Astrocyte (in vitro differentiated cells and primary cell): Measurements from ENCODE around the gene SV2A. TPM values are rescaled to one million over a fixed set of nuclear protein-coding genes. Genes with fewer than 3 reads are reported as not detected.
"Not testable (repeated sequence)": the region's sequence is repeated elsewhere in the genome, so short reads cannot be mapped to it uniquely, and the experiment has no call there.

ENCODE experiments used
- DNase-seq: peaks from one replicate; pipeline ENCODE4 v3.0.0-alpha.2; 2010; ENCODE audit warnings: low read depth
- FAIRE-seq: peaks from 2 replicates; lab custom pipeline; 2011; peaks lifted over from hg19 to GRCh38; lab: Jason Lieb, UNC
- H2AFZ ChIP-seq: 2 replicates; pipeline ENCODE4 v1.6.0; 2012; ENCODE audit warnings: low read depth, low read length, inconsistent platforms
- H3K27ac ChIP-seq: 2 replicates; pipeline ENCODE4 v1.5.1; 2011; ENCODE audit warnings: low read depth, low read length, inconsistent platforms
- H3K27me3 ChIP-seq: 2 replicates; pipeline ENCODE4 v1.6.0; 2011; ENCODE audit warnings: low read length, inconsistent platforms; ENCODE audit not compliant: insufficient read depth
- H3K36me3 ChIP-seq: 2 replicates; pipeline ENCODE4 v1.5.1; 2011; ENCODE audit warnings: low read length, inconsistent platforms; ENCODE audit not compliant: insufficient read depth
- H3K4me1 ChIP-seq: 2 replicates; pipeline ENCODE4 v1.5.1; 2011; ENCODE audit warnings: low read length, inconsistent platforms; ENCODE audit not compliant: insufficient read depth
- H3K4me2 ChIP-seq: 2 replicates; pipeline ENCODE4 v1.6.0; 2012; ENCODE audit warnings: low read length, inconsistent platforms
- H3K4me3 ChIP-seq: 2 replicates; pipeline ENCODE4 v1.5.1; 2011; ENCODE audit warnings: low read depth, mild to moderate bottlenecking, low read length, inconsistent platforms; ENCODE audit not compliant: insufficient read depth
- H3K79me2 ChIP-seq: 2 replicates; pipeline ENCODE4 v1.6.0; 2012; ENCODE audit warnings: mild to moderate bottlenecking, low read length, inconsistent platforms; ENCODE audit not compliant: insufficient read depth
- H3K9ac ChIP-seq: 2 replicates; pipeline ENCODE4 v1.6.0; 2012; ENCODE audit warnings: mild to moderate bottlenecking, low read length, inconsistent platforms
- H3K9me3 ChIP-seq: 2 replicates; pipeline ENCODE4 v1.5.1; 2012; ENCODE audit warnings: low read depth, mild to moderate bottlenecking, low read length, inconsistent platforms; ENCODE audit not compliant: insufficient read depth
- H4K20me1 ChIP-seq: 2 replicates; pipeline ENCODE4 v1.6.0; 2012; ENCODE audit warnings: low read length, inconsistent platforms; ENCODE audit not compliant: insufficient read depth
- H3K27ac Mint-ChIP-seq: one replicate; pipeline ENCODE4 v1.8.0; 2021; ENCODE audit warnings: mild to moderate bottlenecking, mixed read lengths; ENCODE audit not compliant: unreplicated experiment
- H3K27me3 Mint-ChIP-seq: one replicate; pipeline ENCODE4 v1.8.0; 2021; ENCODE audit warnings: low read depth, mixed read lengths; ENCODE audit not compliant: unreplicated experiment
- H3K36me3 Mint-ChIP-seq: one replicate; pipeline ENCODE4 v1.8.0; 2021; ENCODE audit warnings: low read depth, mixed read lengths; ENCODE audit not compliant: unreplicated experiment
- H3K4me1 Mint-ChIP-seq: one replicate; pipeline ENCODE4 v1.8.0; 2021; ENCODE audit warnings: low read depth, mixed read lengths; ENCODE audit not compliant: unreplicated experiment
- H3K4me3 Mint-ChIP-seq: one replicate; pipeline ENCODE4 v1.8.0; 2021; ENCODE audit warnings: mild to moderate bottlenecking, moderate library complexity, mixed read lengths; ENCODE audit not compliant: unreplicated experiment
- H3K9me3 Mint-ChIP-seq: one replicate; pipeline ENCODE4 v1.8.0; 2021; ENCODE audit warnings: mild to moderate bottlenecking, mixed read lengths; ENCODE audit not compliant: unreplicated experiment
- CTCF ChIP-seq: IDR thresholded peaks from 2 replicates; pipeline ENCODE4 v1.5.1; 2011; ENCODE audit warnings: low read depth, mild to moderate bottlenecking, inconsistent platforms, low read length, moderate library complexity; ENCODE audit not compliant: insufficient read depth
- EZH2 ChIP-seq: IDR thresholded peaks from 2 replicates; pipeline ENCODE4 v1.6.1; 2012; ENCODE audit warnings: mild to moderate bottlenecking, low read length, inconsistent platforms; ENCODE audit not compliant: insufficient read depth
- total RNA-seq: library from RNA; stranded (reverse); gene quantifications from 2 replicates; pipeline ENCODE4 v1.2.1, GENCODE V29; 2021

Gene SV2A
- total RNA-seq, 1 donor from 2014 or later, result 6.8 TPM

GRCh38 chr1:149886396-149887195 lies 31.0 kb downstream of the SV2A start:
- Mint-ChIP-seq H3K36me3 (peaks cover 1% of the 10 kb centered on the region), H3K4me1 (peaks cover 2% of the 10 kb centered on the region), H3K27ac (no peak overlapping the region), H3K9me3 (no peaks in the 10 kb centered on the region), H3K4me3 (no peak overlapping the region), H3K27me3 (no peaks in the 10 kb centered on the region)
- no peaks in the 10 kb centered on the region for H3K27me3 ChIP-seq
- peak; percentile 98 for DNase-seq
- H3K27ac ChIP-seq, result peak overlapping the region; percentile 95
- peaks cover 17% of the 10 kb centered on the region for H3K79me2 ChIP-seq
- H2AFZ ChIP-seq, result no peak overlapping the region
- peaks cover 10% of the 10 kb centered on the region for H3K4me1 ChIP-seq
- no peaks in the 10 kb centered on the region for H3K36me3 ChIP-seq
- no peaks in the 10 kb centered on the region for H3K9me3 ChIP-seq
- peak overlapping the region; percentile 88 for H3K4me3 ChIP-seq
- peaks cover 16% of the 10 kb centered on the region for H4K20me1 ChIP-seq
- TF ChIP-seq EZH2 (no peak), CTCF (no peak)
- peak overlapping the region; percentile 93 for H3K4me2 ChIP-seq
- H3K9ac ChIP-seq, result peak overlapping the region; percentile 97
- FAIRE-seq, result peak; percentile 29

- not testable (repeated sequence) for FAIRE-seq, H2AFZ ChIP-seq, H3K27me3 ChIP-seq, H3K4me3 Mint-ChIP-seq, H3K9me3 Mint-ChIP-seq, H3K36me3 ChIP-seq, H3K27ac Mint-ChIP-seq, H3K27me3 Mint-ChIP-seq, H3K9me3 ChIP-seq, H3K36me3 Mint-ChIP-seq, H3K4me1 Mint-ChIP-seq
- DNase-seq, result peak; percentile 12
- Histone ChIP-seq H3K27ac (peak overlapping the region; percentile 95), H3K79me2 (peaks cover 17% of the 10 kb centered on the region), H3K4me1 (peaks cover 10% of the 10 kb centered on the region), H3K9ac (peak overlapping the region; percentile 97), H3K4me3 (peak overlapping the region; percentile 88), H3K4me2 (peak overlapping the region; percentile 93), H4K20me1 (peaks cover 16% of the 10 kb centered on the region)
Observed at GRCh38 chr1:149886121-149886395, 31.6 kb downstream of the SV2A start.

- peak overlapping the region; percentile 97 for H3K9ac ChIP-seq
- H3K79me2 ChIP-seq, result peaks cover 17% of the 10 kb centered on the region
- H3K36me3 ChIP-seq, result no peaks in the 10 kb centered on the region
- H3K4me3 ChIP-seq, result peak overlapping the region; percentile 88
- Mint-ChIP-seq H3K9me3 (no peaks in the 10 kb centered on the region), H3K4me3 (no peak overlapping the region), H3K36me3 (peaks cover 1% of the 10 kb centered on the region), H3K27ac (no peak overlapping the region), H3K27me3 (no peaks in the 10 kb centered on the region), H3K4me1 (peaks cover 2% of the 10 kb centered on the region)
- peak overlapping the region; percentile 33 for H2AFZ ChIP-seq
- TF ChIP-seq EZH2 (no peak), CTCF (no peak)
- H4K20me1 ChIP-seq, result peaks cover 16% of the 10 kb centered on the region
- H3K27ac ChIP-seq, result peak overlapping the region; percentile 95
- no peaks in the 10 kb centered on the region for H3K27me3 ChIP-seq
- no peaks in the 10 kb centered on the region for H3K9me3 ChIP-seq
- no peak for FAIRE-seq
- peak overlapping the region; percentile 93 for H3K4me2 ChIP-seq
- DNase-seq, result peak; percentile 74
- H3K4me1 ChIP-seq, result peaks cover 10% of the 10 kb centered on the region
Observed at GRCh38 chr1:149885339-149886120, 32.1 kb downstream of the SV2A start.
